Thyroid gland (tissue), 4 donors: ENCODE data around the gene EPHA1.

Experiments
- POLR2A ChIP-seq, 2 donors: fragments of 450-650 bp; IDR thresholded peaks; one replicate each; pipeline ENCODE4 v1.6.1; 2017; ENCODE audit warnings: antibody characterized with exemption in 2 of 2, mild to moderate bottlenecking in 2 of 2, moderate library complexity in 1 of 2
- TF ChIP-seq, protein P1 (sequence below), 6 experiments: fragments of 200-600 bp in 3 of 6; fragments of 450-650 bp in 3 of 6; sonication (generic) in 3 of 6; IDR thresholded peaks; one replicate each; pipeline ENCODE4 v1.5.1; 2016 to 2019; ENCODE audit warnings: antibody characterized with exemption in 6 of 6, mild to moderate bottlenecking in 2 of 6, inconsistent platforms in 1 of 6, moderate library complexity in 1 of 6

DNA sequence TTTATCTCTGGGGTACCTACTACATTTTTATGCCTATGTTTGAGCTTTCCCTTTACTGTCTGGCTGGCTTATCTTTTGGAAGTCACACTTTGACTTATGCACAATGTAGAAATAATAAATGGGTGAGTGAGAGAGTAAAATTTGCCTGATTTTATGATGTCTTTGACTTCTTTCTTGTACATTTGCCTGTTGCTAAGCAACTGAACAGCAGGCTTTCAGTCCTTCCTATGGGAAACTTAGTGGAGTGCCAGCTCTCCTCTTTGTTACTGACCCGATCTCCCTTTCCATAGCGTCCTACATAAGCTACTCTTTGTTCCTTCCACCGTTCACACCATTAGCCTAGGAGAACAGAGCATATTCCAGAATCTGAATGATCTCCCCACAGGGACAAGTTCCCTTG, 38.8 kb upstream of the EPHA1 start:
- TF ChIP-seq POLR2A (IDR thresholded peaks at IDR 0.05) = no peak
- TF ChIP-seq, protein P1, sequence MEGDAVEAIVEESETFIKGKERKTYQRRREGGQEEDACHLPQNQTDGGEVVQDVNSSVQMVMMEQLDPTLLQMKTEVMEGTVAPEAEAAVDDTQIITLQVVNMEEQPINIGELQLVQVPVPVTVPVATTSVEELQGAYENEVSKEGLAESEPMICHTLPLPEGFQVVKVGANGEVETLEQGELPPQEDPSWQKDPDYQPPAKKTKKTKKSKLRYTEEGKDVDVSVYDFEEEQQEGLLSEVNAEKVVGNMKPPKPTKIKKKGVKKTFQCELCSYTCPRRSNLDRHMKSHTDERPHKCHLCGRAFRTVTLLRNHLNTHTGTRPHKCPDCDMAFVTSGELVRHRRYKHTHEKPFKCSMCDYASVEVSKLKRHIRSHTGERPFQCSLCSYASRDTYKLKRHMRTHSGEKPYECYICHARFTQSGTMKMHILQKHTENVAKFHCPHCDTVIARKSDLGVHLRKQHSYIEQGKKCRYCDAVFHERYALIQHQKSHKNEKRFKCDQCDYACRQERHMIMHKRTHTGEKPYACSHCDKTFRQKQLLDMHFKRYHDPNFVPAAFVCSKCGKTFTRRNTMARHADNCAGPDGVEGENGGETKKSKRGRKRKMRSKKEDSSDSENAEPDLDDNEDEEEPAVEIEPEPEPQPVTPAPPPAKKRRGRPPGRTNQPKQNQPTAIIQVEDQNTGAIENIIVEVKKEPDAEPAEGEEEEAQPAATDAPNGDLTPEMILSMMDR (IDR thresholded peaks at IDR 0.05) = no peak
